Adrenal gland (tissue), 12 donors: ENCODE measurements around the gene HIBADH. TPM values are rescaled to one million over a fixed set of nuclear protein-coding genes. Genes with fewer than 3 reads are reported as not detected.

Experiments
- DNase-seq, 7 donors: peaks; one replicate each; pipeline ENCODE4 v3.0.0-alpha.2; 2019 to 2020
- H3K27ac ChIP-seq, 5 donors: fragments of 200-600 bp; sonication (generic) in 4 of 5; 1 replicate in 3 of 5; 2 replicates in 2 of 5; pipeline versions ENCODE4 v1.5.1 to v1.8.0; 2016 to 2020; ENCODE audit warnings: mild to moderate bottlenecking in 1 of 5
- H3K27me3 ChIP-seq: fragments of 200-600 bp; 2 replicates; pipeline ENCODE4 v1.8.0; 2021
- H3K36me3 ChIP-seq, 2 donors: fragments of 200-600 bp; replicated peaks in 1 of 2; 1 replicate in 1 of 2; 2 replicates in 1 of 2; pipeline versions ENCODE4 v1.5.1 to v1.8.0; 2018 to 2022
- H3K4me1 ChIP-seq, 2 donors: fragments of 200-600 bp; replicated peaks in 1 of 2; 1 replicate in 1 of 2; 2 replicates in 1 of 2; pipeline versions ENCODE4 v1.5.1 to v1.8.0; 2018 to 2021
- H3K4me3 ChIP-seq, 4 donors: fragments of 200-600 bp; sonication (generic) in 3 of 4; one replicate each; pipeline ENCODE4 v1.5.1; 2016 to 2018
- H3K9me3 ChIP-seq, 3 donors: fragments of 200-600 bp; sonication (generic) in 1 of 3; replicated peaks in 1 of 3; 1 replicate in 2 of 3; 2 replicates in 1 of 3; pipeline versions ENCODE4 v1.5.1 to v1.8.0; 2016 to 2021
- POLR2A ChIP-seq, 2 donors: fragments of 450-650 bp; IDR thresholded peaks; one replicate each; pipeline ENCODE4 v1.6.1; 2017; ENCODE audit warnings: antibody characterized with exemption in 2 of 2, mild to moderate bottlenecking in 2 of 2, moderate library complexity in 1 of 2
- WGBS, 4 donors: extraction: QIAGEN DNeasy Blood & Tissue Kit in 2 of 4; methylation state at CpG; one replicate each; pipeline versions ENCODE4 v1.1.5 to v1.1.7; 2013 to 2017; 5-methylcytosine and 5-hydroxymethylcytosine counted together
- intact Hi-C, 2 donors: fragments of 100-400 bp; cut with DNase I; formaldehyde crosslinking; loops; one replicate each; pipeline versions ENCODE4 v1.14.1 to v1.15.0; 2022 to 2023
- polyA plus RNA-seq, 3 donors: library from polyadenylated mRNA; stranded (reverse); fragments of 200-250 nt in 2 of 3; fragments of 350-450 nt in 1 of 3; fragmentation: Illumina TruSeq in 1 of 3; extraction: RNeasy Lipid Tissue Mini Kit (QIAGEN cat#74804) in 1 of 3; gene quantifications; one replicate each; pipeline ENCODE4 v1.2.3, GENCODE V29; 2013 to 2014
- total RNA-seq, 9 donors: library from RNA; depleted of rRNA in 4 of 9; stranded (reverse); fragments of >200 nt in 4 of 9; fragments of 120-200 nt in 1 of 9; fragmentation: NEBNext Ultra II Directional in 1 of 9; extraction: Animal tissue kit (Norgen Biotek cat#: 25700) in 1 of 9; gene quantifications; one replicate each; pipeline versions ENCODE4 v1.1.0 to v1.2.4, GENCODE V29; 2013 to 2023
- TF ChIP-seq, protein P1 (sequence below), 6 experiments: fragments of 450-650 bp in 4 of 6; fragments of 200-600 bp in 2 of 6; sonication (generic) in 1 of 6; IDR thresholded peaks; 1 replicate in 5 of 6; 2 replicates in 1 of 6; pipeline versions ENCODE4 v1.5.1 to v1.8.0; 2016 to 2021; ENCODE audit warnings: antibody characterized with exemption in 6 of 6, mild to moderate bottlenecking in 2 of 6, moderate library complexity in 1 of 6
- donor health status: healthy with polysubstance abuse.
- donor health status: Bipolar disorder and iron deficiency.
- donor health status: DM: yes; HTN: yes; CAD: no.
- donor health status: DM: no; HTN: no; CAD: no.
- donor health status: DM: no; HTN: no; CAD: no.
- donor health status: DM: yes; HTN: yes; CAD: no.

The HIBADH gene
- total and polyA plus RNA-seq, 12 donors, result 42.9 to 227 (median 130) TPM

DNA sequence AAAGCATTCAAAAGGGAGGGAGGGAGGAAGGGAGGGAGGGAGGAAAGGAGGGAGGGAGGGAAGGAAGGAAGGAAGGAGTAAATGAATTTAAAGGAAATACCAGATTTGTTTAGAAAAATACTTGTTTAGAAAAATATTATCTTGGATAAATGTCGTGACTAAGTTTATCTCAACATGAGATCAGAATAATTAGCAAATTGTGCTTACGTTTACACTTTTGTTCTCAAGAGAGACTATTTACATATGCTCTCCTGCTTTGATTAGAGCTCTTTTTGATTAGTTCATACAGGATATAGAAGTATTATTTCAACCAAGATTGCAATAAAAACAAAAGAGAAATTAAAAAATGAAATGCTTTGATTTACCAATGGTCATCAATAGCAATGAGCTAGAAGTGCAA lies 186.2 kb downstream of the HIBADH start:
- Histone ChIP-seq H3K4me1 (no peaks in the 10 kb centered on the region), H3K4me3 (no peak overlapping the region), H3K27ac (no peak overlapping the region), H3K27me3 (no peaks in the 10 kb centered on the region), H3K9me3 (no peaks in the 10 kb centered on the region), H3K36me3 (no peaks in the 10 kb centered on the region)
- WGBS, 4 donors, result 29 to 60% (median 44%) methylated on average over 2 of the region's 2 CpGs
- DNase-seq, result no peak
- intact Hi-C loops, result no loop called here
- TF ChIP-seq, protein P1, sequence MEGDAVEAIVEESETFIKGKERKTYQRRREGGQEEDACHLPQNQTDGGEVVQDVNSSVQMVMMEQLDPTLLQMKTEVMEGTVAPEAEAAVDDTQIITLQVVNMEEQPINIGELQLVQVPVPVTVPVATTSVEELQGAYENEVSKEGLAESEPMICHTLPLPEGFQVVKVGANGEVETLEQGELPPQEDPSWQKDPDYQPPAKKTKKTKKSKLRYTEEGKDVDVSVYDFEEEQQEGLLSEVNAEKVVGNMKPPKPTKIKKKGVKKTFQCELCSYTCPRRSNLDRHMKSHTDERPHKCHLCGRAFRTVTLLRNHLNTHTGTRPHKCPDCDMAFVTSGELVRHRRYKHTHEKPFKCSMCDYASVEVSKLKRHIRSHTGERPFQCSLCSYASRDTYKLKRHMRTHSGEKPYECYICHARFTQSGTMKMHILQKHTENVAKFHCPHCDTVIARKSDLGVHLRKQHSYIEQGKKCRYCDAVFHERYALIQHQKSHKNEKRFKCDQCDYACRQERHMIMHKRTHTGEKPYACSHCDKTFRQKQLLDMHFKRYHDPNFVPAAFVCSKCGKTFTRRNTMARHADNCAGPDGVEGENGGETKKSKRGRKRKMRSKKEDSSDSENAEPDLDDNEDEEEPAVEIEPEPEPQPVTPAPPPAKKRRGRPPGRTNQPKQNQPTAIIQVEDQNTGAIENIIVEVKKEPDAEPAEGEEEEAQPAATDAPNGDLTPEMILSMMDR (IDR thresholded peaks at IDR 0.05), result no peak
- TF ChIP-seq POLR2A (IDR thresholded peaks at IDR 0.05), result no peak

Other genes starting within 250 kb of the HIBADH start
- gene TAX1BP1, start 77.3 kb upstream of the HIBADH start, total RNA-seq, result 100 to 1,000 TPM; 132 to 227 (median 175) TPM
- gene TAX1BP1, start 77.3 kb upstream of the HIBADH start, polyA plus RNA-seq, result 100 to 1,000 TPM in 1 of 3 donors, 10 to 100 TPM in 2; 66.5 to 274 (median 84.6) TPM